Astrocyte of the hippocampus (primary cell): Measurements from ENCODE around the gene MYH16.
"Not testable (repeated sequence)": the region's sequence is repeated elsewhere in the genome, so short reads cannot be mapped to it uniquely, and the experiment has no call there.

Source experiments
- DNase-seq: peaks from one replicate; pipeline ENCODE4 v3.0.0; 2011; ENCODE audit warnings: low read depth, low spot score

Gene MYH16

DNA sequence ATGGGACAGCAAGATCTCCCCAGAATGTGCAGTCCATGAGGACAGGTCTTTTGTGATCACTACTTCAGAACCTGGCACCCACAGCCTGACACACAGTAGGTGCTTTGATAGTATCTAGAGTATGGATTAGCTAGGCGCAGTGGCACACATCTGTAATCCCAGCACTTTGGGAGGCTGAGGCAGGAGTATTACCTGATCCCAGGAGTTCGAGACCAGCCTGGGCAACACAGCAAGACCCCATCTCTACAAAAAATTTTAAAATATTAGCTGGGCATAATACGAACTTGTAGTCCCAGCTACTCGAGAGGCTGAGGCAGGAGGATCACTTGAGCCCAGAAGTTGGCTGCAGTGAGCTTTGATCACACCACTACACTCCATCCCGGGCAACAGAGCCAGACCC lies 79.6 kb downstream of the MYH16 start:
- no peak for DNase-seq

DNA sequence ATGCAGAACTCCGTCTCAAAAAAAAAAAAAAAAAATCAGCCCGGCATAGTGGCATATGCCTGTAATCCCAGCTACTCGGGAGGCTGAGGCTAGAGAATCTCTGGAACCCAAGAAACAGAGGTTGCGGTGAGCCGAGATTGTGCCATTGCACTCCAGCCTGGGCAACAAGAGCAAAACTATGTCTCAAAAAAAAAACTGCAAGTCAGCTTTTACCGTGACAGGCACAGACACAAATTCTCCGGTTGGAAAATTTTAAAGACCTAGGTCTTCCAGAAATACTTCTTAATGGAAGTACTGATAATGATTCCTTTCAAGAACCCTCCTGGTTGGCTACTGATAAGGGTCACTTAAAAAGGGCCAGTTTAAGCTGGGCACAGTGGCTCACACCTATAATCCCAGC lies 82.5 kb downstream of the MYH16 start:
- DNase-seq: no peak

DNA sequence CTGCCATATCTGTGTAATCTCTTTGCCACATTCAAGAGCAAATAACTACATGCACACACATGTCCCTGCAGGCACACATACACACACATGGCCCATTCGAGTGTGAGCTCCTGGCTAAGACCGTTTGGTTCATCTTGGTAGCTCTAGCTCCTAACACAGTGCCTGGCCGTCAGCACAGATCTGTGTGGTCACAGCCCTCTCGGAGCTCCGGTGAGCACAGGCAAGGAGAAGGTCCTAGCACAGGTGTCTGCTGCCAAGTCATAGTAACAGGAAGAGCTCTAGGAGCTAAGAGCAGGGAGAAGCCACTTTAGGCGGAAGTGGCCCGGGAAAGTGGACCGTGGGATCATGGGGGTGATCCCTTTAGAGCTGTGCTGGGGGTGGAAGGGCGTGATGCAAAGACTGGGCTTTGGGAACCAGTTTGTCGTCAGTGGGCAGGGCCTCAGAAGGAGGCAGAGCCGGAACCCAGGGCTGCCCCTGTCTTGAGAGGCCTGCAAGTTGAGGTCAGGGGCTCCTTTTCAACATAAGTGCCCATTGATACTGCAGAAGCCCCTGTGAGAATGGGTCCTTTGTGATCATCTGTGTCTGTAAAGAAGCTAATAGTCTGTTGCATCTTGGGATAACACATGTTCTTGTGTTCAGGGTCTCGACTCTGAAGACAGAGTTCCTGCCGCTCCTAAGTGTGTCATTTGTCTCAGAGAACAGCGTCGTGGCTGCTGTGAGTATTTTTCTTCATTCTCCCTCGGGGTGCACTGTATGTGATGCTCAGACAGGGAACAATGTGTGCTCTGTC lies 85.3 kb downstream of the MYH16 start:
- DNase-seq: no peak

DNA sequence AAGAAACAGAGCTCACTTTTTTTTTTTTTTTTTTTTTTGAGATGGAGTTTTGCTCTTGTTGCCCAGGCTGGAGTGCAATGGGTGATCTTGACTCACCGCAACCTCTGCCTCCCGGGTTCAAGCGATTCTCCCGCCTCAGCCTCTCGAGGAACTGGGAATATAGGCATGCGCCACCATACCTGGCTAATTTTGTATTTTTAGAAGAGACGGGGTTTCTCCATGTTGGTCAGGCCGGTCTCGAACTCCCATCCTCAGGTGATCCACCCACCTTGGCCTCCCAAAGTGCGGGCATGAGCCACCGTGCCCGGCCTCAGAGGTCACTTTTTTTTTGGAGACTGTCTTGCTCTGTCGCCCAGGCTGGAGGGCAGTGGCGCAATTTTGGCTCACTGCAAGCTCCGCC lies 85.9 kb downstream of the MYH16 start:
- not testable (repeated sequence) for DNase-seq

DNA sequence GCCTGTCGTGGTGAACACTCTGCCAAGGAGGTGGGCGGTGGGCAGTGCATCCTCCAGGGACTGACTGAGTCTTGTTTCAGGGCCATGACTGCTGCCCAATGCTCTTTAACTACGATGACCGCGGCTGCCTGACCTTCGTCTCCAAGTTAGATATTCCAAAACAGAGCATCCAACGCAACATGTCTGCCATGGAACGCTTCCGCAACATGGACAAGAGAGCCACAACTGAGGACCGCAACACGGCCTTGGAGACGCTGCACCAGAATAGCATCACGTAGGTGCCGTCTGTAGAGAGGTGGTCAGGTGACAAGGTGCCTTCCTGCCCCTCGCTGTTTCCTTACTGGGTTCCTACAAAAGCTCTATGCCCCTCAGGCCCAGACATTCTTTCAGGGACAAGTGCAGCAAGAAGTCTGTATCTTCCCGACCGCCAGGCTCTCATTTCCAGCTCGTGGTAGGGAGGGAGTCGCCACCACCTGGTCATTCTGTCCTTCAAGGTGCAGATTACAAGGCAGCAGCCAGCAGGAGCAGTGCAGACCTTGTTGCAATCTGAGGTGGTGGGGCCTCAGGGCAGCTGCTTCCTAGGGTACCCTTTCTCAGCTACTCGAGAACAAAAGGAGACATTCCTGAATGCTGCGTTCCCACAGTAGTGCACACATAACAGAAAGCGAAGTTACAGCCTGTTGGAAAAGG lies 87.0 kb downstream of the MYH16 start:
- no peak for DNase-seq
